Breast epithelium (tissue), 4 donors: ENCODE data around the gene FAH. TPM values are rescaled to one million over a fixed set of nuclear protein-coding genes. Genes with fewer than 3 reads are reported as not detected.

Experiments
- DNase-seq, 2 donors: peaks; one replicate each; pipeline ENCODE4 v3.0.0-alpha.2; 2019; ENCODE audit warnings: low spot score in 2 of 2
- H3K27ac ChIP-seq, 2 donors: fragments of 200-600 bp; sonication (generic) in 1 of 2; one replicate each; pipeline ENCODE4 v1.5.1; 2016 to 2019; ENCODE audit warnings: mild to moderate bottlenecking in 1 of 2
- H3K27me3 ChIP-seq, 2 donors: fragments of 200-600 bp; sonication (generic) in 1 of 2; one replicate each; pipeline versions ENCODE4 v1.5.1 to v1.6.0; 2017 to 2019; ENCODE audit warnings: control low read depth in 1 of 2, mild to moderate bottlenecking in 1 of 2
- H3K36me3 ChIP-seq: fragments of 200-600 bp; one replicate; pipeline ENCODE4 v1.5.1; 2019
- H3K4me1 ChIP-seq, 2 donors: fragments of 200-600 bp; sonication (generic); one replicate each; pipeline ENCODE4 v1.5.1; 2016 to 2019; ENCODE audit warnings: control low read depth in 1 of 2
- H3K4me3 ChIP-seq, 3 donors: fragments of 200-600 bp; sonication (generic); 1 replicate in 2 of 3; 2 replicates in 1 of 3; pipeline ENCODE4 v1.5.1; 2016 to 2019; ENCODE audit warnings: mild to moderate bottlenecking in 3 of 3, moderate library complexity in 2 of 3
- H3K9me3 ChIP-seq, 2 donors: fragments of 200-600 bp; sonication (generic) in 1 of 2; one replicate each; pipeline ENCODE4 v1.5.1; 2016 to 2019; ENCODE audit warnings: control low read depth in 1 of 2
- POLR2A ChIP-seq: fragments of 450-650 bp; IDR thresholded peaks from one replicate; pipeline ENCODE4 v1.6.1; 2016; ENCODE audit warnings: antibody characterized with exemption, mild to moderate bottlenecking, moderate library complexity
- POLR2AphosphoS5 ChIP-seq, 3 donors: sonication (generic); formaldehyde crosslinking; IDR thresholded peaks; one replicate each; pipeline ENCODE4 v1.6.1; 2017; ENCODE audit warnings: antibody characterized with exemption in 3 of 3
- intact Hi-C: fragments of 100-400 bp; cut with DNase I; formaldehyde crosslinking; loops from one replicate; pipeline ENCODE4 v1.15.1; 2023; ENCODE audit warnings: low total_unique reads
- total RNA-seq, 3 donors: library from RNA; depleted of rRNA; stranded (reverse); fragments of >200 nt; gene quantifications; one replicate each; pipeline ENCODE4 v1.1.0, GENCODE V29; 2016
- TF ChIP-seq, protein P1 (sequence below), 3 donors: fragments of 450-650 bp; IDR thresholded peaks; one replicate each; pipeline ENCODE4 v1.5.1; 2016 to 2017; ENCODE audit warnings: antibody characterized with exemption in 3 of 3, mild to moderate bottlenecking in 3 of 3, moderate library complexity in 3 of 3

FAH gene
- total RNA-seq, 3 donors from 2014 or later: 48.8 to 164 (median 50.9) TPM

DNA sequence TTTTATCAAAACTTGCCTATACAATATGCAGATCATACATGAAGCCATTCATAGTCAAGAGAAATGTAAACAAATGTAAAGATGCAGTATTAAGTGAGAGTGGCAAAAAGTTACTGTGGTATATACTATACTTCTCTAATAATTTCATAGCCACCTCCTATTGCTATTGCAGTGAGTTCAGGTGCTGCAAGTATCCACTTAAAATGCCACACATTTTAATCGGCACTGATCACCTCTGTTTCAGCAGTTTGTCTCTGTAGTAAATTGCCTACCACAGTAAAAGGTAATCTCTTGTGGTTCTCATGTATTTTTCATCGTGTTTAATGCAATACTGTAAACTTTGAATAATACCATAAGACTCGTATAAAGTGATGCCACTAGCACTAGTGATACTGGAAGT, 20.4 kb upstream of the FAH start:
- no peak for DNase-seq
- TF ChIP-seq POLR2A (no peak), POLR2AphosphoS5 (IDR thresholded peaks at IDR 0.05) (no peak)
- TF ChIP-seq, protein P1, sequence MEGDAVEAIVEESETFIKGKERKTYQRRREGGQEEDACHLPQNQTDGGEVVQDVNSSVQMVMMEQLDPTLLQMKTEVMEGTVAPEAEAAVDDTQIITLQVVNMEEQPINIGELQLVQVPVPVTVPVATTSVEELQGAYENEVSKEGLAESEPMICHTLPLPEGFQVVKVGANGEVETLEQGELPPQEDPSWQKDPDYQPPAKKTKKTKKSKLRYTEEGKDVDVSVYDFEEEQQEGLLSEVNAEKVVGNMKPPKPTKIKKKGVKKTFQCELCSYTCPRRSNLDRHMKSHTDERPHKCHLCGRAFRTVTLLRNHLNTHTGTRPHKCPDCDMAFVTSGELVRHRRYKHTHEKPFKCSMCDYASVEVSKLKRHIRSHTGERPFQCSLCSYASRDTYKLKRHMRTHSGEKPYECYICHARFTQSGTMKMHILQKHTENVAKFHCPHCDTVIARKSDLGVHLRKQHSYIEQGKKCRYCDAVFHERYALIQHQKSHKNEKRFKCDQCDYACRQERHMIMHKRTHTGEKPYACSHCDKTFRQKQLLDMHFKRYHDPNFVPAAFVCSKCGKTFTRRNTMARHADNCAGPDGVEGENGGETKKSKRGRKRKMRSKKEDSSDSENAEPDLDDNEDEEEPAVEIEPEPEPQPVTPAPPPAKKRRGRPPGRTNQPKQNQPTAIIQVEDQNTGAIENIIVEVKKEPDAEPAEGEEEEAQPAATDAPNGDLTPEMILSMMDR (IDR thresholded peaks at IDR 0.05): no peak
- Histone ChIP-seq H3K36me3 (peaks cover 6% of the 10 kb centered on the region), H3K9me3 (no peaks in the 10 kb centered on the region), H3K4me3 (no peak overlapping the region), H3K4me1 (no peaks in the 10 kb centered on the region), H3K27me3 (no peaks in the 10 kb centered on the region), H3K27ac (no peak overlapping the region)
- intact Hi-C loops: no loop called here

DNA sequence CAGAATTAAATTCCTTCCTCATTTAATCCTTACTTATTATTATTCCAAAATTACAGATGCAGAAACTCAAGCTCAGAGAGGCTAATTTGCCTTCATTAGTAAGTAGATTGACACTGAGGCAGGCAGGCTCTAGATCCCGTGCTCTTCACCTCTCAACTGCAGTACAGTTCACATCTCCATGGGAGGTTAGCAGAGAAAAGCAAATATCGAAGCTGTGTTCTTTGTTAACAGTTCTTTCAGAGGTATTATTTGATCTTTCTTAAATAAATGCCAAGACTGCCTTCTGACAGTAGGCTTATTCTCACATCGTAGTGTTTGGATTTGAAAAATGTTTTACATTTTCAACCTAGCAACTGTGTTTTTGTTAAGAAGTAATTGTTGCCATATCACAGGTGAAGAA, 15.9 kb upstream of the FAH start:
- no peaks in the 10 kb centered on the region for H3K36me3 ChIP-seq
- H3K9me3 ChIP-seq: no peaks in the 10 kb centered on the region
- no peak for DNase-seq
- H3K27ac ChIP-seq: no peak overlapping the region
- intact Hi-C loops: no loop called here
- TF ChIP-seq, protein P1 (IDR thresholded peaks at IDR 0.05): no peak
- TF ChIP-seq POLR2AphosphoS5 (IDR thresholded peaks at IDR 0.05): no peak
- no peak for TF ChIP-seq POLR2A
- no peaks in the 10 kb centered on the region for H3K27me3 ChIP-seq
- no peaks in the 10 kb centered on the region for H3K4me1 ChIP-seq
- H3K4me3 ChIP-seq: no peak overlapping the region

DNA sequence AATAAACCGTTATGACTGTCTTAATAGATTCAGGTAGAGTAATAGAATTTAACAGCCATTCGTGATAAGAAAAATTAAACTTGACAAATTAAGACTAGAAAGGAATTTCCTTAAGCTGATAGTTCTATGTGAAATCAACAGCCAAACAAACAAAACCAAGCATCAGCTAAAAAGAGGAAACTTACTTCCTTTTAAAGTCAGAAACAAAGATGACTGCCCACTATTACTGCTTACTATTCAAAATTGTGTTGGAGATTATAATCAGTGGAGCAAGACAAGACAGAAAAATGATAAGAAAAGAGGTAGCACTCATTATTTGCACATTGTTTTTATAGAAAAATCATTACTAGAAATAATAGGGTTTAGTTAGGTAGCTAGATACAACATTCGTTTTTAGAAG, 13.8 kb upstream of the FAH start:
- no peaks in the 10 kb centered on the region for H3K27me3 ChIP-seq
- no peaks in the 10 kb centered on the region for H3K36me3 ChIP-seq
- no peak overlapping the region for H3K4me3 ChIP-seq
- TF ChIP-seq POLR2AphosphoS5 (IDR thresholded peaks at IDR 0.05): no peak
- no peak for TF ChIP-seq POLR2A
- TF ChIP-seq, protein P1 (IDR thresholded peaks at IDR 0.05): no peak
- no peaks in the 10 kb centered on the region for H3K9me3 ChIP-seq
- H3K4me1 ChIP-seq: no peaks in the 10 kb centered on the region
- DNase-seq: no peak
- no peak overlapping the region for H3K27ac ChIP-seq
- intact Hi-C loops: no loop called here

DNA sequence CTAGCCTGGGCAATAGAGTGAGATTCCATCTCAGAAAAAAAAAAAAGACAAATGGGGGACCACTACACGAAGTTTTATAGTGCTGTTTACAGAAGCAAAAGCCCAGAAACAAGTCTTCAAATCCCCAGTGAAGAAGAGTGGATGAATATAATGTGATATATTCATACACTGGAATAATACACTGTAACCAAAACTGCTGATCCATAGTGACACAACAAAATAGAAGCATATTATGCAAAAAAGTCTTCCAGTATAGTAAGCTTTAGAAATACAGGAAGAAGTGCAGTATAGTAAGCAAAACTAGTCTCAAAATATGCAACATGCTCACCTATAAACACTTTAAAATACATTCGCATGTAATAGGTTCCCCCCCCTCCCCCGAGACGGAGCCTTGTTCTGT, 11.9 kb upstream of the FAH start:
- Histone ChIP-seq H3K27me3 (no peaks in the 10 kb centered on the region), H3K27ac (no peak overlapping the region), H3K4me1 (no peaks in the 10 kb centered on the region), H3K9me3 (no peaks in the 10 kb centered on the region), H3K36me3 (no peaks in the 10 kb centered on the region), H3K4me3 (no peak overlapping the region)
- intact Hi-C loops: no loop called here
- TF ChIP-seq POLR2AphosphoS5 (IDR thresholded peaks at IDR 0.05): no peak
- TF ChIP-seq, protein P1 (IDR thresholded peaks at IDR 0.05): no peak
- TF ChIP-seq POLR2A: no peak
- DNase-seq: no peak

DNA sequence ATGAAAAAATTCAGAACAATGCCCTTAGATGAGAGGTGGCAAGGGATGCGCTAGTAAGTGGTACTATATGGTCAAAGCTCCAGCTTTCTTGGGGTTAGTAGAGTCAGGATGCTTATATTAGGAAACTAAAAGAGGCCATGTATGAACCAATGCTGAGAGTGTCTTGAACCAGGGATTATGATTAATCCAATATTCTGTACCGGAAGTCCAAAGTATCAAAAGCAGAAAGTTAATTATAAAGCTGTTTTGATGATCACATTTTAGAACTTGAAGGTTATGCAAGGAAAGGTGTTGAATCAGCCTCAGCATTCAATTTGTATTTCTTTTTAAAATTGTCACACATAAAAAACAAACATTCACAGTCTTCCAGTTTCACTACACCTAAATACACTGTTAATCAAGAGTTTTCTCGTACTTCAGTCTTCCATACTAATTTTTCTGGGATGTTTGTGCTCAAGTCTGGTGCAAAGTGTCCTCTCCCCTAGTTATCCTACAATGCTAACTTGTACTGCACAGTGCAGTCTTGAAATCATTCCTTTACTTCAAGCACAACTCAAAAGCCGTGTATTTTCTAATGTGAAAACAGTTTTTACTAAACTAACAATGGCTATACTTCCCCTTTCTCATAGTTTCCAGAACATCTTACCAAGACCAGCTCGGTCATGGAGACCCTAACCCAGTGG, 10.7 kb upstream of the FAH start:
- no peaks in the 10 kb centered on the region for H3K4me1 ChIP-seq
- no peaks in the 10 kb centered on the region for H3K36me3 ChIP-seq
- no peaks in the 10 kb centered on the region for H3K27me3 ChIP-seq
- TF ChIP-seq, protein P1 (IDR thresholded peaks at IDR 0.05): no peak
- TF ChIP-seq POLR2A (no peak), POLR2AphosphoS5 (IDR thresholded peaks at IDR 0.05) (no peak)
- intact Hi-C loops: no loop called here
- no peak overlapping the region for H3K4me3 ChIP-seq
- no peak for DNase-seq
- H3K27ac ChIP-seq: no peak overlapping the region
- H3K9me3 ChIP-seq: no peaks in the 10 kb centered on the region
